HEK293T (cell line): ENCODE results near the gene TBC1D2.

Experiments used
- CTCF ChIA-PET: fragments of 350-600 bp; formaldehyde crosslinking; extraction: SDS; loops from one replicate; lab custom pipeline; 2021; ENCODE audit warnings: antibody characterized with exemption, inconsistent platforms; lab: Yijun Ruan, JAX
- POLR2A ChIA-PET: fragments of 350-600 bp; formaldehyde crosslinking; extraction: SDS; loops from one replicate; lab custom pipeline; 2020; ENCODE audit warnings: antibody characterized with exemption, inconsistent platforms; lab: Yijun Ruan, JAX
- DNase-seq: peaks from one replicate; pipeline ENCODE4 v3.0.0; 2012; ENCODE audit warnings: mixed read lengths; ENCODE audit errors: extremely low spot score
- ARNT ChIP-seq: fragments of 450-650 bp; IDR thresholded peaks from 2 replicates; pipeline ENCODE4 v1.6.1; 2017; ENCODE audit warnings: mild to moderate bottlenecking
- BHLHE40 ChIP-seq: fragments of 450-650 bp; IDR thresholded peaks from 2 replicates; pipeline ENCODE4 v1.6.1; 2016; ENCODE audit warnings: mild to moderate bottlenecking, moderate library complexity, borderline replicate concordance
- FOXA1 ChIP-seq: fragments of 450-650 bp; IDR thresholded peaks from 2 replicates; pipeline ENCODE4 v1.6.1; 2016; ENCODE audit warnings: mild to moderate bottlenecking
- FOXK2 ChIP-seq: fragments of 450-650 bp; IDR thresholded peaks from 2 replicates; pipeline ENCODE4 v1.6.1; 2016; ENCODE audit warnings: mild to moderate bottlenecking
- HDGF ChIP-seq: fragments of 450-650 bp; IDR thresholded peaks from 2 replicates; pipeline ENCODE4 v1.6.1; 2017; ENCODE audit warnings: antibody characterized with exemption, borderline replicate concordance
- LEF1 ChIP-seq: fragments of 450-650 bp; IDR thresholded peaks from 2 replicates; pipeline ENCODE4 v1.6.1; 2017; ENCODE audit warnings: mild to moderate bottlenecking, borderline replicate concordance
- NFRKB ChIP-seq: fragments of 450-650 bp; IDR thresholded peaks from 2 replicates; pipeline ENCODE4 v1.6.1; 2016; ENCODE audit warnings: mild to moderate bottlenecking, moderate library complexity
- SP1 ChIP-seq: fragments of 450-650 bp; IDR thresholded peaks from 2 replicates; pipeline ENCODE4 v1.6.1; 2017
- SUZ12 ChIP-seq: fragments of 450-650 bp; IDR thresholded peaks from 2 replicates; pipeline ENCODE4 v1.6.1; 2016; ENCODE audit warnings: mild to moderate bottlenecking
- TARDBP ChIP-seq: fragments of 450-650 bp; IDR thresholded peaks from 2 replicates; pipeline ENCODE4 v1.6.1; 2016
- ZNF384 ChIP-seq: fragments of 450-650 bp; IDR thresholded peaks from 2 replicates; pipeline ENCODE4 v1.6.1; 2016

TBC1D2 gene

DNA sequence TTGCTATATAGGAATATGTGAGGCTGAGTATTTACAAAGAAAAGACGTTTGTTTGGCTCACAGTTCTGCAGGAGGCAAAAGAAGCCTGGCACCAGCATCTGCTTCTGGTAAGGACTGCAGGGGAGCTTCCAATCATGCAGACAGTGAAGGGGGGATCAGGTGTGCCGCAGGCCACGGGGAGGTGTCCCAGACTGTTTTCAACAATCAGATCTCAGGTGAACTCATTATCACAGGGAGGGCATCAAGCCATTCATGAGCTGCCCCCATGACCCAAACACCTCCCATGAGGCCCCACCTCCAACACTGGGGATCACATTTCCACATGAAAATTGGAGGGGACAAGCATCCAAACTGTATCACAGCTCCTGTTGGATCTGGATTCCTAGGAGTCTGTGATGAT, 106.0 kb downstream of the TBC1D2 start:
- ChIA-PET CTCF (interaction anchor here (0.6 to 0.7 kb wide), 3 partner anchors 47 to 243 kb away, joined by 3 to 10 read pairs (median 3); no protein-coding TSS in a partner anchor), POLR2A (no interaction called here)
- no peak for DNase-seq
- no peak for TF ChIP-seq FOXK2
- TF ChIP-seq ZNF384: no peak
- no peak for TF ChIP-seq ARNT
- TF ChIP-seq BHLHE40: no peak
- TF ChIP-seq TARDBP: no peak
- no peak for TF ChIP-seq HDGF
- no peak for TF ChIP-seq FOXA1
- TF ChIP-seq SUZ12: no peak
- TF ChIP-seq NFRKB: no peak
- TF ChIP-seq LEF1: no peak
- no peak for TF ChIP-seq SP1
